HG03460 (cell line): Measurements from ENCODE around the gene ASF1B.
"Not testable (repeated sequence)": the region's sequence is repeated elsewhere in the genome, so short reads cannot be mapped to it uniquely, and the experiment has no call there.

Source experiments
- ATAC-seq: cut with Tn5 transposase; IDR thresholded peaks from one replicate; pipeline ENCODE4 v1.9.1; 2021; ENCODE audit not compliant: unreplicated experiment

The ASF1B gene

GRCh38 chr19:14136509-14137281, at the start of gene ASF1B:
Gene ASF1B (minus strand): TSS chr19:14136589. CDS start chr19:14136456, 133 bp downstream.
- peak; percentile 76 for ATAC-seq

- ATAC-seq: not testable (repeated sequence)
Measured at GRCh38 chr19:14185691-14186090, 49.3 kb upstream of the ASF1B start.

GRCh38 chr19:14185158-14185557, 48.8 kb upstream of the ASF1B start:
- no peak for ATAC-seq

GRCh38 chr19:14183741-14184350, 47.5 kb upstream of the ASF1B start:
- ATAC-seq: no peak

GRCh38 chr19:14182476-14182875, 46.1 kb upstream of the ASF1B start:
- no peak for ATAC-seq

DNA sequence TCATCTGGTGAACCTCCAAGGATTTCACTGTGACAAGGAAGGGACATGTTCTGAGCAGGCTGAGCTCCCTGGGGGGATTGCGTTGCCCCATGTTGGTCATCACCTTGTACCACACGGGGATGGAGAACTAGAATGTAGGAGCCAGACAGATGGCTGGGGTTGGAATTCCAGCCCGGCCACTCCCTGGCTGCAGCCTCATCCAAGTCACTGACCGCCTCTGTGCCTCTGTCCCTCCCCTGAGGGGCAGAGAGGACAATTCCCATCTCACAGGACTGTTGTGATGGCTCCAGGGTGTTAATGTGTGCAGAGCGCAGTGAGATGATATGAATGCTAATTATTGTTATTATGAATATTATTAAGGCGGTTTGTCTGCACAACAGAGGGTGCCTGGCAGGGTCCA, 45.5 kb upstream of the ASF1B start:
- ATAC-seq: no peak

- ATAC-seq: not testable (repeated sequence)
Measured at GRCh38 chr19:14181199-14181598, 44.8 kb upstream of the ASF1B start.

DNA sequence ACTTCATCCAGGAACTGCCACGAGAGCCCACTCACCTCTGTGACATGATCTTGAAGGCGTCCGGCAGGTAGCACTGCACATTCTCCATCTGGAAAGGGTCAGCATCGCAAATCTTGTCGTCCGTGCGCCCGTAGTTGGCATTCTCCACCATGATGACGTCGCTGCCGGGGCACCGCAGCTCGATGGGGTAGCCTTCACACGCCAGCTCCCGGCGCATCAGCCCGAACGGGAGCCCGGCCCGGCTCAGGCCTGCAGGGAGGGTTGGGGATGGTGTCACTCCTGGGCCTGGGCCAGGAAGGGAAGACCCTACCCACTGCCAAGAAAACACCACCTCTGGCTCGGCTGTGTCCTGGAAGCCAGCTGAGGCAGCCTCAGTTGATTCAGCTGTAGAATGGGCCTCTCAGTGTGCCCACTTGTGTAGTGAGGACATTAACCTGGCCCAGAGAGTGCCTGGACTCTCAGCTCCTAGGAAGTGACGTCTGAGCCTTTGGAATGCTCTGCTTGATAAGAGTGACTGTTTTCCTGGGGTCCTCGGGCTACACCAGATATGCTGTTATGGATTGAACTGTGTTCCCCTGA, 41.2 kb upstream of the ASF1B start:
- no peak for ATAC-seq

DNA sequence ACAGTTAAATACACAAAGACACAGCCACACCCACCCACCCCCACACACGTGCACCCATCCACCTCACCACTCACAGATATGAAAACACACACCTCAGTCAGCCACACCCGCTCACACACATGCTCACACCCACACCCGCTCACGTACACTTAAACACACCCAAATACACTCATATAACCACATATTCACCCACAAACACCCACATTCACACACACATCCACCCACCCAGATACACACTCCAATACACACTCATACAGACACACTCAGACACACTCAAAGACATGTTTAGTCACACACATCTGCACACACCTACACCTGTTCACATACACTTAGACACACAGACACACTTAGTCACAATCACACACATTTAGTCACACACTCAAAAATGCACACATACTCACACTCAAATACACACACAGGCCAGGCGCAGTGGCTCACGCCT, 39.0 kb upstream of the ASF1B start:
- no peak for ATAC-seq

DNA sequence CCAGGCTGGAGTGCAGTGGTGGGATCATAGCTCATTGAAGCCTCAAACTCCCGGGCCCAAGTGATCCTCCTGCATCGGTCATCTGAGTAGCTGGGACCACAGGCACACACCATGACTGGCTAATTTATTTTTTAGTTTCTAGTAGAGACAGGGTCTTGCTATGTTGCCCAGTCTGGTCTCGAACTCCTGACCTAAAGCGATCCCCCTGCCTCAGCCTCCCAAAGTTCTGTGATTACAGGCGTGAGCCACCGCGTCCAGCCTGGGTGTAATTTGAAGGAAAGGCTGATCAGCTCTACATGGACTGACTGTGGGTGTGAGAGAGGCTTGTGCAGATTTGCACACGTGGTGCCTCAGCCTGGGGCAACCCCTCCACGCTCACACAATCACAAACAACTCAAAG, 38.5 kb upstream of the ASF1B start:
- ATAC-seq: no peak

- ATAC-seq: no peak
Measured at GRCh38 chr19:14168993-14169392, 32.6 kb upstream of the ASF1B start.

DNA sequence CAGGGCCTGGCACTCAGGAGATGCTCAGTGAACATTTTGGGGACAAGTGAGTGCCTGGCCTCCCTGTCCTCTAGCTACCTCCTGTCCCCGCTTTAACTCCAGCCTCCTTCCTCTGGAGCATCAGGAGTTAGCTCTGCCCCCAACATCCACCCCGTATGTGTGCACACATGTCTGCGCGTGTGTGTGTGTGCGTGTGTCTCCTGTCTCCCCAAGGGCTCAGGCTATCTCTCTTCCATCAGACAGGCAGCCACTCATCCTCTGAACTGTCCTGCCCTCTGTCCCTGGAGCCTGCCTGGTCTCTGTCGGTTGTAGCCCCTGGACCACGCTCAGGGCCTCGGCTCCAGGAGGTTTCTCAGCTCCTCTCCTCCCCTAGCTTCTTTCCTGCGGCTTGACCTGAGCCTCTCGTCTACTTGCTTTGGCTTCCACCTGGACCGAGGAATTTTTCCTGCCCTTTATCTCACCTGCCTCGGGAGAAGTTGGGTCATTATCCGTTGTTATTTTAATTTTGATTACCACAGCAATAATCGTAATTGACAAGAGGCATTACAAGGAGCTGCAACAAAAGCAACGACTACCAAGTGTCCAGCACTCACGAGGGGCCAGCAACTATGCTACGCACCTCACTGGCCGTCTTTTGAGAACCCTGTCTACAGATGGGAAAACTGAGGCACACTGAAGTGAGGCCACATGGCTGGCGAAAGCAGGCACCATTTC, 32.0 kb upstream of the ASF1B start:
- ATAC-seq: no peak

DNA sequence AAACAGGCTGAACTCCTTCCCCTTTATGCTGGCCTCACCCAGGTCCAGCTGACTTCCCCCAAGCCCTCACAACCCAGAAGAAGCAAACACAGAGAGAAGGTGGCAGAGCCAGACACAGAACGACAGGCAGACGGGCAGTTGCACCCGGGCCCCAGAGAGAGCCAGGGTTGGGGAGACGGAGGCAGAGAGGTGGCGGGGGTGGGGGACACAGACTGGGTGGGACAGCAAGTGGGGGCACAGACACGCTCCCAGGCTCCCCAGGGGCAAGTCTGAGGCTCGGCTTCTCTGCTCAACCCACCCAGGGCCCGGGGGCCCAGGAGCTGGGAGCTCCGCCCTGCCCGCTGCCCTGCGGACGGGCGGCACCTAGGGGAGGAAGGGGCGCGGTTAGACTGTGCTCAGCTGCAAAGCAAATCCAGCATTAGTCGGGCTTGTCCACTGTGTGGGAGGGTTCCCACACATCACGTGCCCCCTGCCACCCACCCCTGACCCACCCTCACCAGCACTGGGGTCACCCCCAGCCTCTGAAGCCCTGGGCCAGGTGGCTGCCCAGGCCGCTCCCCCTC, 31.3 kb upstream of the ASF1B start:
- no peak for ATAC-seq

DNA sequence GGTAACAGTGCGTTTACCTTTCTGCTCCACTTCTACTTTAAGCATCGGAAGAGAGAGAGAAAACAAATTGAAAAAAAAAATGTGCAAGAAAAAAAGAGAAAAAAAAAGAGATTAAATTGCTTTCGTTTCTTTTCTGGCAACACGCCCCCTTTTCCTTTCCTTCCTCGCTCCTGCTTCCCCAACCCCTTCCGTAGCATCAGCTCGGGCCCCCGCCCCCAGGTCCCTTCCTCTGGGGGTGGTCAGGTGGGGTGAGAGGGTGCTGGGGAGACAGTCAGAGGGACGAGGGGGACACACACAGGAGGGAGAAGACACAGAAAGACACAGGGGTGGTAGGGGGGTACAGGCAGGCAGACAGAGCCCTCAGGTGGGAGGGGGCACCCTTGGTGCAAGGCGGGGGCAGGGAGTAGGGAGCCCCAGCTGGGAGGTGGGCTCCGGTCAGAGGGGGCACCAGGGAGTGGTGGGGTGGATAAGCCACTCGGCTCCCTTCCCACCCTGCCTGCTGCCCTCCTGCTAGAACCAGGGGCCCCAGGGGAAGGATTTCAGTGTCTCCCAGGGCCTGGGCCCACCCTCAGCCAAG, 30.7 kb upstream of the ASF1B start:
- no peak for ATAC-seq

DNA sequence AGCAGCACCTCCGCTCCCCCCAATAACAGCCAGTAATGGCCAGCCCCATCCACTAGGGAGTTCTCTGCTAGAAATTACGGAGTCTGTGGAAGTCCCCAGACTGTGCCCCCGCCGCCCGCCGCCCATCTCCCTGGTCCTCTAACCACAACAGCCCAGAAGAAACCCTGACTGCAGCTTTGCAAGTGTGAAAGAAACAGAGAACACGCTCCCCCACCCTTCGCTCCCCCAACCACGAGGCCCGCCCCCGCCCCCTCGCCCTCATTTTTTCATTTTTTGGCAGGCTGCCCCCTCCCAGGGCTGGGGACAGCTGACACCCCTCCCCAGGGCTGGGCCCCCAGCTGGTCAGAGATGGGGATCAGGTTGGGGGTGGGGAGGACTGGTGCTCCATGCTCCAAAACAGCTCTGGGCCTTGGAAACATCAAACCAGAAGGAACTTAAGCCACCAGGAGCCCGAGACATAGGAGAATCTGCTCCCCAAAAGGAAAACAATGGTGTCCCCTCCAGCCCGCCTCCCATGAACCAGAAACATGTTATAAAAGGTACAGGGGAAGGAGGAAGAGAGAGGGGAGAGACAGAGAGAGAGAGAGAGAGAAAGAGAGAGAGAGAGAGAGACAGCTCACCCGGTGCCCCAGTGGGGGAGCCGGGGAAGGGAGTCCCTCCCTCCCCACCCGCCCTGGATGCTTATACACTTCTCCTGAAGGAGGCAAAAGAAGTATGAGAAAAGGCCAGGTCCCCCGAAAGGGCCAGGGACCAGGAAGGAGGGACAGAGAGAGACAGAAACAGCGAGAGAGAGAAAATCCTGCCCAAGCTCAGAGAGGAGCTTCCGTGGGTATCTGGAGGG, 29.8 kb upstream of the ASF1B start:
- ATAC-seq: no peak

GRCh38 chr19:14164724-14165493, 28.5 kb upstream of the ASF1B start:
- ATAC-seq: no peak

GRCh38 chr19:14164082-14164481, 27.7 kb upstream of the ASF1B start:
- ATAC-seq: no peak

- no peak for ATAC-seq
Measured at GRCh38 chr19:14162871-14163297, 26.5 kb upstream of the ASF1B start.

DNA sequence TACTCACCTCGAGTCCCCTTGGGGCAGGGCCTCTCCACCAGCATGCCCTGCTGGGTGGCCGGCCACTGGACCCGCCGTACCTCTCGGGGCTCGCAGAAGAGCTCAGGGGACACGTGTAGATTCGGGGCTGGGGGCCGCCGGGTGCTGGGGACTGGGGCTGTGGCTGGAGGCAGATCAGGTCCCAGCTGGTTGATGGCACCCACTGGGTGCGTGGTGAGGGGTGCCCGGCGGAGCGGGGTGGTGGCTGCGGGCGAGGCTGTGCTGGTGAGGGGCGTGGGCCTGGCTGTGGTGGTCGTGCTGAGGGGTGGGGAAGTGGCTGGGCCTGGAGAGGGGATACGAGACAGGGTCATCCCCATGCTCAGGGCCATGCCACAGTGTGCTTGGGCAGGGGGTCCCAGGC, 24.9 kb upstream of the ASF1B start:
- ATAC-seq: no peak
